ENCODE measurements around the gene ZDHHC21.

DNA sequence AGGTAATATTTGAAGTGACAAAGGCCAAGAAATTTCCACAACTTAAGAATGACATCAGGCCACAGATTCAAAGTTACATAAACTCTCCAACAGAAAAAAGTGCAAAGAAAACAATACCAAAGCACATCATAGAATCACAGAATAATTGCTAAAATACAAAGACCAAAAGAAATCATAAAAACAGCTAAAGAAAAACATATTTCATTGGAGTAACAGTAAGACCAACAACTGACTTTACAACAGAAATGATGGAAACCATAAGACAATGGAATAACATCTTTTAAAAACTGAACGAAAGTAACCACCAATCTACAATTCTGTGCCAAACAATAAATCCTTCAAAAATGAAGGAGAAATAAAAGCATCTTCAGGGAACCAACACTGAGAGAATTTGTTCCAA, 38.3 kb downstream of the ZDHHC21 start:
- TF ChIP-seq, protein P1, sequence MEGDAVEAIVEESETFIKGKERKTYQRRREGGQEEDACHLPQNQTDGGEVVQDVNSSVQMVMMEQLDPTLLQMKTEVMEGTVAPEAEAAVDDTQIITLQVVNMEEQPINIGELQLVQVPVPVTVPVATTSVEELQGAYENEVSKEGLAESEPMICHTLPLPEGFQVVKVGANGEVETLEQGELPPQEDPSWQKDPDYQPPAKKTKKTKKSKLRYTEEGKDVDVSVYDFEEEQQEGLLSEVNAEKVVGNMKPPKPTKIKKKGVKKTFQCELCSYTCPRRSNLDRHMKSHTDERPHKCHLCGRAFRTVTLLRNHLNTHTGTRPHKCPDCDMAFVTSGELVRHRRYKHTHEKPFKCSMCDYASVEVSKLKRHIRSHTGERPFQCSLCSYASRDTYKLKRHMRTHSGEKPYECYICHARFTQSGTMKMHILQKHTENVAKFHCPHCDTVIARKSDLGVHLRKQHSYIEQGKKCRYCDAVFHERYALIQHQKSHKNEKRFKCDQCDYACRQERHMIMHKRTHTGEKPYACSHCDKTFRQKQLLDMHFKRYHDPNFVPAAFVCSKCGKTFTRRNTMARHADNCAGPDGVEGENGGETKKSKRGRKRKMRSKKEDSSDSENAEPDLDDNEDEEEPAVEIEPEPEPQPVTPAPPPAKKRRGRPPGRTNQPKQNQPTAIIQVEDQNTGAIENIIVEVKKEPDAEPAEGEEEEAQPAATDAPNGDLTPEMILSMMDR (IDR thresholded peaks at IDR 0.05; ENCODE audit: extremely low read depth in 1 of 2, insufficient read depth in 1 of 2, low read depth in 1 of 2, low read length in 2 of 2): no peak
- no peak for TF ChIP-seq POLR2AphosphoS5 (IDR thresholded peaks at IDR 0.05; ENCODE audit: insufficient read depth, low read depth, low read length)
